ENCODE measurements around the gene CLSTN3. TPM values are rescaled to one million over a fixed set of nuclear protein-coding genes. Genes with fewer than 3 reads are reported as not detected.

Gene CLSTN3
- total RNA-seq, 2 experiments from 2014 or later: 148 to 152 TPM

GRCh38 chr12:7107636-7108002 is 22.6 kb upstream of the CLSTN3 start:
- CTCF ChIA-PET: interaction anchor here (0.9 to 3.7 kb wide), 17 partner anchors 10 to 341 kb away, joined by 3 to 41 read pairs (median 6); partner anchors contain the start of genes C12orf57, C1R, LPCAT3 and RNU7-1
- Mint-ChIP-seq H3K36me3 (ENCODE audit: low read depth) (peaks cover 56% of the 10 kb centered on the region), H3K27me3 (no peaks in the 10 kb centered on the region), H3K4me3 (peak overlapping the region; percentile 91), H3K4me1 (peaks cover 64% of the 10 kb centered on the region), H3K9me3 (peaks cover 14% of the 10 kb centered on the region), H3K27ac (peak overlapping the region; percentile 94)
- POLR2A ChIA-PET: interaction anchor here (0.8 to 8.3 kb wide), 29 partner anchors 12 to 572 kb away, joined by 3 to 168 read pairs (median 6); partner anchors contain the start of genes C12orf57, CDCA3, CLSTN3 and EMG1
- no peak for DNase-seq

- peaks cover 62% of the 10 kb centered on the region for H3K4me1 Mint-ChIP-seq
- ChIA-PET CTCF (interaction anchor here (0.6 to 3.7 kb wide), 26 partner anchors 9 to 342 kb away, joined by 3 to 41 read pairs (median 4); partner anchors contain the start of genes C12orf57, C1R, CDCA3 and LPCAT3), POLR2A (interaction anchor here (0.5 to 8.3 kb wide), 36 partner anchors 12 to 850 kb away, joined by 3 to 168 read pairs (median 5); partner anchors contain the start of genes C12orf57, C1R, CDCA3 and CLSTN3)
- peaks cover 53% of the 10 kb centered on the region for H3K36me3 Mint-ChIP-seq (ENCODE audit: low read depth)
- no peaks in the 10 kb centered on the region for H3K27me3 Mint-ChIP-seq
- peak; percentile 87 for DNase-seq
- peak overlapping the region; percentile 94 for H3K27ac Mint-ChIP-seq
- H3K4me3 Mint-ChIP-seq: peak overlapping the region; percentile 91
- H3K9me3 Mint-ChIP-seq: peaks cover 14% of the 10 kb centered on the region
Observed at GRCh38 chr12:7108003-7108795, 22.0 kb upstream of the CLSTN3 start.

DNA sequence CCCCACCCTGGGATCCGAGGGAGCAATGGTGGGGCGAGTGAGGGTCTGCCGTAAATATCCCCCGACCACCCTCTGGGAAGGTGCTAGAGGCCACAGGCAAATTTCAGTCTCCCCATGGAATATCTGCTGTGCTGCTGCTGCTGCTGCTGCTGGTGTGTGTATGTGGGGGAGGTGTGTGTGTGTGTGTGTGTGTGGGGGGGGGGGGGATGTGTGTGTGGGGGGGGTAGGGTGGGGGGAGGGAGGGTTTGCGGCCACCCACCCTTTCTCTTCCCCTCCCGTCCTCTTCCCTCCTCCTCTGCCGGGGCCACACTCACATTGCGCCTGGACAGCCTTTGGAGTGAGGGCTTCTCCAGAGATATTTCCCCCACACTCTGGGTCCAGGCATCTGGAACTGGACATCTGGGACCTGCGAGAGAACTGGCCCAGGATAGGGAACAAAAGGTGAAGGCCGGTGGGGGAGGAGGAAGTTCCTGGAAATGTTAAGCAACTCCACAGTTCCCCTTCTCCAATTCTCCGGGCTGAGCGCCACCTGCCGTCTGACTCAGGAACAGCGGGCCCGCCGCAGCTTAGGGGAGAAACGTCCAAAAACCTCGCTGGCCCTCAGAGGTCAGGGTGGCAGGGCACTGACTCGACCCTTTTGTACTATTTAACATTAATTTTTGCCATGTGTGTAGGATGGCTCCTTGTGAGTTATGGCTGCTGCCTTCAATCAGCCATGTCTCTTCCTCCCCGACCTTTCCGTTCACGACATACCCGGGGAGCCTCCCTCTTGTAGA is 21.2 kb upstream of the CLSTN3 start, which contains the start of gene C1RL:
TSS of gene C1RL (minus strand) at position 419 of the 776 bp plus-strand sequence. CDS start at position 385, 34 bp downstream.
- H3K4me3 Mint-ChIP-seq: peak within 1 kb of the TSS; percentile 91
- H3K27ac Mint-ChIP-seq: peak within 1 kb of the TSS; percentile 94
- peaks cover 61% of the 10 kb centered on the region for H3K4me1 Mint-ChIP-seq
- no peaks in the 10 kb centered on the region for H3K27me3 Mint-ChIP-seq
- ChIA-PET POLR2A (interaction anchor here (0.9 to 8.3 kb wide), 29 partner anchors 13 to 638 kb away, joined by 3 to 168 read pairs (median 6); partner anchors contain the start of genes C12orf57, C1R, CDCA3 and CLSTN3), CTCF (interaction anchor here (0.8 to 3.7 kb wide), 28 partner anchors 8 to 257 kb away, joined by 3 to 41 read pairs (median 4); partner anchors contain the start of genes C12orf57, C1R, CDCA3 and LPCAT3)
- H3K36me3 Mint-ChIP-seq (ENCODE audit: low read depth): peaks cover 51% of the 10 kb centered on the region
- peaks cover 14% of the 10 kb centered on the region for H3K9me3 Mint-ChIP-seq
- DNase-seq: peak; percentile 83

DNA sequence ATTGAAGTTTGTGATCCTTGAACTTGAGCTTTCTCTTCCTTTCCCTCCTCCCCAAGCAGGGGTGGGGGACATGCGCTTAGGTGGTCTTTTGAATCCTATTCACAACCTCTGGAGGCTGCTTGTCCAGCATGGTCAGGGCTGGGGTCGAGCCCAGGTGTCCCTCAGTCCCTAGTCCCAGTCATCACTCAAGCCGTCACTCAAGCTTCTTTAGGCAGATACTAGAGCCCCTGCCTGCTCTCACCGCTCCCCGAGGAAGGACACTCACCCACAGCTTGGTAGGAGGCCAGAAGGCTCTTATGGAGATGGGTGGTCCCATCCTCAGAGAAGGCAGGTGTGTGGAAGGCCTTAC is 20.6 kb upstream of the CLSTN3 start:
- H3K27me3 Mint-ChIP-seq: no peaks in the 10 kb centered on the region
- peaks cover 14% of the 10 kb centered on the region for H3K9me3 Mint-ChIP-seq
- ChIA-PET CTCF (interaction anchor here (0.8 to 3.7 kb wide), 15 partner anchors 8 to 258 kb away, joined by 3 to 41 read pairs (median 4); partner anchors contain the start of genes C12orf57, C1R, CDCA3 and LPCAT3), POLR2A (interaction anchor here (1.2 to 8.3 kb wide), 10 partner anchors 17 to 318 kb away, joined by 3 to 168 read pairs (median 16); partner anchors contain the start of genes C12orf57, C1R, CDCA3 and CLSTN3)
- peak overlapping the region; percentile 91 for H3K4me3 Mint-ChIP-seq
- H3K4me1 Mint-ChIP-seq: peaks cover 62% of the 10 kb centered on the region
- no peak for DNase-seq
- peak overlapping the region; percentile 81 for H3K27ac Mint-ChIP-seq
- peaks cover 55% of the 10 kb centered on the region for H3K36me3 Mint-ChIP-seq (ENCODE audit: low read depth)

GRCh38 chr12:7110661-7111060 is 19.5 kb upstream of the CLSTN3 start:
- CTCF ChIA-PET: interaction anchor here (0.9 to 3.2 kb wide), 8 partner anchors 31 to 259 kb away, joined by 3 to 14 read pairs (median 4); partner anchors contain the start of genes C12orf57, CDCA3 and RNU7-1
- peaks cover 11% of the 10 kb centered on the region for H3K9me3 Mint-ChIP-seq
- H3K4me3 Mint-ChIP-seq: no peak overlapping the region
- no peak for DNase-seq
- H3K27ac Mint-ChIP-seq: no peak overlapping the region
- POLR2A ChIA-PET: interaction anchor here (1.0 to 8.3 kb wide), 5 partner anchors 15 to 206 kb away, joined by 3 to 168 read pairs (median 3); partner anchors contain the start of genes C12orf57, LRRC23 and RNU7-1
- peaks cover 56% of the 10 kb centered on the region for H3K36me3 Mint-ChIP-seq (ENCODE audit: low read depth)
- peaks cover 53% of the 10 kb centered on the region for H3K4me1 Mint-ChIP-seq
- H3K27me3 Mint-ChIP-seq: no peaks in the 10 kb centered on the region

DNA sequence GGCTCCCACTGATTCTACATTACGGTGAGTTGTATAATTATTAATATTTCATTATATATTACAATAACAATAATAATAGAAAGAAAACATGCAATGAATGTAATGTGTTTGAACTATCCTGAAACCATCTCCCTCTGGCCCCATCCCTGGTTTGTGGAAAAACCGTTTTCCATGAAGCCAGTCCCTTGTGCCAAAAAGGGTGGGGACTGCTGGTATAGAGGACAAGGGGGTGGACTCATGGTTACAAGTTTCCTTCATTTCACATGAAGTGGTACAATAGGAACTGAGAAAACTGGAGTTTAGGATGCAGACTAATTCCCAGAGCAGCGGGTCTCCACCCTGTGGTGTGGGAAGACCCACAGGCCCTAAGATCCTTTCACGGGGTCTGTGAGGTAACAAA is 18.1 kb upstream of the CLSTN3 start:
- ChIA-PET CTCF (interaction anchor here (1.0 to 3.2 kb wide), 15 partner anchors 18 to 261 kb away, joined by 3 to 14 read pairs (median 4); partner anchors contain the start of genes C12orf57, CDCA3, CLSTN3 and RBP5), POLR2A (interaction anchor here (0.9 to 8.3 kb wide), 4 partner anchors 9 to 186 kb away, joined by 3 to 168 read pairs (median 8); partner anchors contain the start of genes C12orf57 and RNU7-1)
- H3K4me3 Mint-ChIP-seq: no peak overlapping the region
- no peaks in the 10 kb centered on the region for H3K9me3 Mint-ChIP-seq
- peaks cover 54% of the 10 kb centered on the region for H3K36me3 Mint-ChIP-seq (ENCODE audit: low read depth)
- no peak for DNase-seq
- H3K4me1 Mint-ChIP-seq: peaks cover 40% of the 10 kb centered on the region
- H3K27ac Mint-ChIP-seq: no peak overlapping the region
- H3K27me3 Mint-ChIP-seq: no peaks in the 10 kb centered on the region

GRCh38 chr12:7113389-7113871 is 16.7 kb upstream of the CLSTN3 start:
- CTCF ChIA-PET: interaction anchor here (0.5 to 3.2 kb wide), 28 partner anchors 12 to 1113 kb away, joined by 3 to 15 read pairs (median 4); partner anchors contain the start of genes C12orf57, C1S, CLSTN3 and RBP5
- no peaks in the 10 kb centered on the region for H3K27me3 Mint-ChIP-seq
- H3K9me3 Mint-ChIP-seq: no peaks in the 10 kb centered on the region
- H3K36me3 Mint-ChIP-seq (ENCODE audit: low read depth): peaks cover 59% of the 10 kb centered on the region
- no peak overlapping the region for H3K4me3 Mint-ChIP-seq
- POLR2A ChIA-PET: interaction anchor here (0.7 to 8.3 kb wide), 7 partner anchors 10 to 262 kb away, joined by 3 to 168 read pairs (median 3); partner anchors contain the start of genes C12orf57, RNU7-1, SPSB2 and USP5
- H3K27ac Mint-ChIP-seq: no peak overlapping the region
- peaks cover 33% of the 10 kb centered on the region for H3K4me1 Mint-ChIP-seq
- DNase-seq: peak; percentile 48

GRCh38 chr12:7114008-7114407 is 16.2 kb upstream of the CLSTN3 start:
- H3K4me3 Mint-ChIP-seq: no peak overlapping the region
- POLR2A ChIA-PET: interaction anchor here (0.7 to 8.3 kb wide), 4 partner anchors 169 to 262 kb away, joined by 3 to 168 read pairs (median 7); partner anchors contain the start of genes C12orf57, RNU7-1, SPSB2 and USP5
- no peak for DNase-seq
- H3K27me3 Mint-ChIP-seq: no peaks in the 10 kb centered on the region
- no peaks in the 10 kb centered on the region for H3K9me3 Mint-ChIP-seq
- peaks cover 62% of the 10 kb centered on the region for H3K36me3 Mint-ChIP-seq (ENCODE audit: low read depth)
- no peak overlapping the region for H3K27ac Mint-ChIP-seq
- CTCF ChIA-PET: interaction anchor here (0.5 to 3.2 kb wide), 16 partner anchors 11 to 305 kb away, joined by 3 to 15 read pairs (median 5); partner anchors contain the start of genes C12orf57, C1S, CLSTN3 and RBP5
- peaks cover 33% of the 10 kb centered on the region for H3K4me1 Mint-ChIP-seq

DNA sequence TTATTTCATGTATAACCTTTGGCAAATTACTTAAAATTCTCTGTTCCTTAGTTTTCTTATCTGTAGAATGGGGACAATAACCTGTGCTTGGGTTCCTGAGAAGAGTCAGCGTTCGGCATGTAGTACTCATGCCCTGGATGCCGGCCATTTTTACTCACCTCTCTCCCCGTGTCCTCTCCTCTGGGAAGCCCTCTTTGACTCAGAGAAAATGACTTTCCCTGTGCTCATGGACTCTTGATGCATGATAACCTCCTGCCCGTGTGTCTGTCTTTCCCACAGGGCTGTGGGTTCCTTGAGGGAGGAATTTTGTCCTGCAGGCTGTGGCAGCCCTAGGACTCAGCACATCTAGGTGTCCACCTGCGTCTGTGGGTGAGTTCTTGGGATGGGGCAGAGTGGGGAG is 15.3 kb upstream of the CLSTN3 start:
- Mint-ChIP-seq H3K27ac (no peak overlapping the region), H3K36me3 (ENCODE audit: low read depth) (peaks cover 62% of the 10 kb centered on the region), H3K4me1 (peaks cover 26% of the 10 kb centered on the region), H3K4me3 (no peak overlapping the region), H3K9me3 (no peaks in the 10 kb centered on the region), H3K27me3 (no peaks in the 10 kb centered on the region)
- DNase-seq: no peak
- POLR2A ChIA-PET: interaction anchor here (8.3 kb wide), 1 partner anchor 170 kb away, joined by 168 read pairs; the partner anchor contains the start of genes C12orf57 and RNU7-1
- CTCF ChIA-PET: no interaction called here

GRCh38 chr12:7116196-7116595 is 14.0 kb upstream of the CLSTN3 start:
- Mint-ChIP-seq H3K27me3 (no peaks in the 10 kb centered on the region), H3K4me1 (peaks cover 14% of the 10 kb centered on the region), H3K27ac (no peak overlapping the region), H3K9me3 (no peaks in the 10 kb centered on the region), H3K4me3 (no peak overlapping the region), H3K36me3 (ENCODE audit: low read depth) (peaks cover 56% of the 10 kb centered on the region)
- DNase-seq: no peak
- ChIA-PET CTCF (no interaction called here), POLR2A (no interaction called here)

GRCh38 chr12:7116916-7117315 is 13.3 kb upstream of the CLSTN3 start:
- H3K27ac Mint-ChIP-seq: no peak overlapping the region
- peaks cover 57% of the 10 kb centered on the region for H3K36me3 Mint-ChIP-seq (ENCODE audit: low read depth)
- H3K27me3 Mint-ChIP-seq: no peaks in the 10 kb centered on the region
- peaks cover 9% of the 10 kb centered on the region for H3K4me1 Mint-ChIP-seq
- ChIA-PET CTCF (interaction anchor here (1.1 to 1.6 kb wide), 2 partner anchors 8 to 10 kb away, joined by 3 to 4 read pairs; partner anchors contain the start of gene C1RL), POLR2A (interaction anchor here (2.6 kb wide), 1 partner anchor 173 kb away, joined by 6 read pairs; the partner anchor contains the start of genes C12orf57 and RNU7-1)
- no peaks in the 10 kb centered on the region for H3K9me3 Mint-ChIP-seq
- no peak for DNase-seq
- no peak overlapping the region for H3K4me3 Mint-ChIP-seq

Measured in activated CD4-positive, alpha-beta memory T cell treated with anti-CD3 and anti-CD28 coated beads, Interleukin-2, amount 10 ng/mL, durations not matched to agents 7 days and 5 days (primary cell).